HepG2 (cell line): ENCODE data around the gene MSRB2. TPM values are rescaled to one million over a fixed set of nuclear protein-coding genes. Genes with fewer than 3 reads are reported as not detected.

Experiments used
- ARNT2 ChIP-seq: sonication (generic); formaldehyde crosslinking; IDR thresholded peaks from 2 replicates; pipeline ENCODE4 v1.8.0; 2022; ENCODE audit warnings: mild to moderate bottlenecking, low read depth, missing genetic modification reagents, moderate library complexity
- ARNTL ChIP-seq: sonication (generic); formaldehyde crosslinking; IDR thresholded peaks from 2 replicates; pipeline ENCODE4 v1.4.0; 2020; ENCODE audit warnings: mild to moderate bottlenecking, missing genetic modification reagents
- HES4 ChIP-seq: sonication (generic); formaldehyde crosslinking; IDR thresholded peaks from 2 replicates; pipeline ENCODE4 v1.9.0; 2021; ENCODE audit warnings: mild to moderate bottlenecking, missing genetic modification reagents, borderline replicate concordance
- HNRNPLL ChIP-seq: fragments of 200-400 bp; formaldehyde crosslinking; IDR thresholded peaks from 2 replicates; pipeline ENCODE4 v1.6.1; 2017; ENCODE audit warnings: mild to moderate bottlenecking, low read depth, low read length; ENCODE audit not compliant: poor library complexity, severe bottlenecking
- KAT8 ChIP-seq: IDR thresholded peaks from 2 replicates; pipeline ENCODE4 v1.6.1; 2016; ENCODE audit warnings: missing genetic modification reagents, missing compliant biosample characterization
- KLF13 ChIP-seq: sonication (generic); formaldehyde crosslinking; IDR thresholded peaks from 2 replicates; pipeline ENCODE4 v1.4.0; 2020; ENCODE audit warnings: mild to moderate bottlenecking, missing genetic modification reagents
- NCOA5 ChIP-seq: sonication (generic); formaldehyde crosslinking; IDR thresholded peaks from 2 replicates; pipeline ENCODE4 v1.4.0; 2020; ENCODE audit warnings: missing genetic modification reagents
- RELA ChIP-seq: sonication (generic); formaldehyde crosslinking; IDR thresholded peaks from 2 replicates; pipeline ENCODE4 v1.4.0; 2020; ENCODE audit warnings: missing genetic modification reagents
- REPIN1 ChIP-seq: sonication (generic); formaldehyde crosslinking; IDR thresholded peaks from 2 replicates; pipeline ENCODE4 v1.8.0; 2022; ENCODE audit warnings: missing genetic modification reagents, low read depth, mild to moderate bottlenecking, borderline replicate concordance
- STAT5B ChIP-seq: sonication (generic); formaldehyde crosslinking; IDR thresholded peaks from 2 replicates; pipeline ENCODE4 v1.4.0; 2020; ENCODE audit warnings: missing genetic modification reagents
- SUZ12 ChIP-seq: fragments of 150-350 bp; IDR thresholded peaks from 2 replicates; pipeline ENCODE4 v1.6.1; 2014; ENCODE audit warnings: low read depth, low read length
- TBP ChIP-seq: sonication (generic); formaldehyde crosslinking; IDR thresholded peaks from 2 replicates; pipeline ENCODE4 v1.5.0; 2020; ENCODE audit warnings: missing genetic modification reagents
- TMF1 ChIP-seq: sonication (generic); formaldehyde crosslinking; IDR thresholded peaks from 2 replicates; pipeline ENCODE4 v1.8.1; 2022; ENCODE audit warnings: low read depth, missing genetic modification reagents
- YY1 ChIP-seq: IDR thresholded peaks from 2 replicates; pipeline ENCODE4 v1.6.1; 2011; ENCODE audit warnings: low read length, low read depth, moderate library complexity, mild to moderate bottlenecking; ENCODE audit not compliant: insufficient read depth, insufficient replicate concordance
- ZNF282 ChIP-seq: fragments of 450-650 bp; IDR thresholded peaks from 2 replicates; pipeline ENCODE4 v1.6.1; 2018; ENCODE audit not compliant: partially characterized antibody
- ZNF556 ChIP-seq: sonication (generic); formaldehyde crosslinking; IDR thresholded peaks from 2 replicates; pipeline ENCODE4 v1.4.0; 2020; ENCODE audit warnings: mild to moderate bottlenecking, missing genetic modification reagents, borderline replicate concordance
- ZNF605 ChIP-seq: sonication (generic); formaldehyde crosslinking; IDR thresholded peaks from 2 replicates; pipeline ENCODE4 v1.8.0; 2022; ENCODE audit warnings: mild to moderate bottlenecking, missing genetic modification reagents
- ZNF672 ChIP-seq: sonication (generic); formaldehyde crosslinking; IDR thresholded peaks from 2 replicates; pipeline ENCODE4 v1.8.1; 2022; ENCODE audit warnings: missing genetic modification reagents
- polyA plus RNA-seq, 8 experiments: library from polyadenylated mRNA; depleted of rRNA in 3 of 8; stranded (reverse) in 7 of 8; unstranded in 1 of 8; fragments of >200 nt; fragmentation: Illumina TruSeq in 4 of 8; extraction: Trizol in 4 of 8; gene quantifications; 2 replicates each; pipeline versions ENCODE4 v1.2.1 to v1.2.3, GENCODE V29; 2011 to 2016; ENCODE audit warnings: low read depth in 4 of 8, missing spikeins in 1 of 8, mixed read lengths in 1 of 8; ENCODE audit not compliant: insufficient read depth in 1 of 8
- total RNA-seq, 5 experiments: library from RNA; depleted of rRNA; stranded (reverse); fragments of >200 nt; fragmentation: Illumina TruSeq; extraction: Trizol; gene quantifications; 2 replicates each; pipeline ENCODE4 v1.2.3, GENCODE V29; 2016; ENCODE audit warnings: low read depth in 1 of 5
- TF ChIP-seq, protein P1 (sequence below): sonication (generic); formaldehyde crosslinking; IDR thresholded peaks from 2 replicates; pipeline ENCODE4 v1.5.0; 2020; ENCODE audit warnings: mild to moderate bottlenecking, missing genetic modification reagents, borderline replicate concordance
- TF ChIP-seq, protein P2 (sequence below): fragments of 450-650 bp; IDR thresholded peaks from 2 replicates; pipeline ENCODE4 v1.6.1; 2017; ENCODE audit warnings: mild to moderate bottlenecking
- TF ChIP-seq, protein P3 (sequence below): sonication (generic); formaldehyde crosslinking; IDR thresholded peaks from 2 replicates; pipeline ENCODE4 v1.4.0; 2020; ENCODE audit warnings: missing genetic modification reagents
- TF ChIP-seq, protein P4 (sequence below): sonication (generic); formaldehyde crosslinking; IDR thresholded peaks from 2 replicates; pipeline ENCODE4 v1.4.0; 2020; ENCODE audit warnings: missing genetic modification reagents

MSRB2 gene
- total and polyA plus RNA-seq, 2 of the 13 experiments (the other 11 are each of a cell fraction or from before 2014, with no cell fraction given) = 8.3 to 22.1 TPM

DNA sequence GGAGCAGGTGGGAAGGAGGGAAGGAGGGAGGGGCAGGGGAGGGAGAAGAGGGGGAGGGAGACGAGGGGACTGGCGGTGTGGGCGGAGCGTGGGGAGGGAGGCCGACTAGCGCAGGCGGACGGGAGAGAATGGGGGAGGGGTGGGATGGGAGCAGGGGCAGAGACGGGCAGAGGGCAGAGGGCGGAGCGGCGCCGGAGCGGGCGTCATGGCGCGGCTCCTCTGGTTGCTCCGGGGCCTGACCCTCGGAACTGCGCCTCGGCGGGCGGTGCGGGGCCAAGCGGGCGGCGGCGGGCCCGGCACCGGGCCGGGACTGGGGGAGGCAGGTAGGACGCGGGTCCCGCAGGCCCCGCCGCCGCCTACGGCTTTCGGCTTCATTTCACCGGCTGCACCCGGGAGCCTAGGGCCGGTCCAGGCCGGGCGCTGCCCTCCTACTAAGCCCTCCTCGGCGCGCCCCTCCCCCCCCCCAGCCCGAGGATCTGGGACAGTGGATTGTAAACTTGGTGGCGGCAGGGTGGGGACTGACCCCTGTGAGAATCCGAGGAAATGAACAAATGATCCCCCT, at the start of gene MSRB2 (continued):
- TF ChIP-seq, protein P1, sequence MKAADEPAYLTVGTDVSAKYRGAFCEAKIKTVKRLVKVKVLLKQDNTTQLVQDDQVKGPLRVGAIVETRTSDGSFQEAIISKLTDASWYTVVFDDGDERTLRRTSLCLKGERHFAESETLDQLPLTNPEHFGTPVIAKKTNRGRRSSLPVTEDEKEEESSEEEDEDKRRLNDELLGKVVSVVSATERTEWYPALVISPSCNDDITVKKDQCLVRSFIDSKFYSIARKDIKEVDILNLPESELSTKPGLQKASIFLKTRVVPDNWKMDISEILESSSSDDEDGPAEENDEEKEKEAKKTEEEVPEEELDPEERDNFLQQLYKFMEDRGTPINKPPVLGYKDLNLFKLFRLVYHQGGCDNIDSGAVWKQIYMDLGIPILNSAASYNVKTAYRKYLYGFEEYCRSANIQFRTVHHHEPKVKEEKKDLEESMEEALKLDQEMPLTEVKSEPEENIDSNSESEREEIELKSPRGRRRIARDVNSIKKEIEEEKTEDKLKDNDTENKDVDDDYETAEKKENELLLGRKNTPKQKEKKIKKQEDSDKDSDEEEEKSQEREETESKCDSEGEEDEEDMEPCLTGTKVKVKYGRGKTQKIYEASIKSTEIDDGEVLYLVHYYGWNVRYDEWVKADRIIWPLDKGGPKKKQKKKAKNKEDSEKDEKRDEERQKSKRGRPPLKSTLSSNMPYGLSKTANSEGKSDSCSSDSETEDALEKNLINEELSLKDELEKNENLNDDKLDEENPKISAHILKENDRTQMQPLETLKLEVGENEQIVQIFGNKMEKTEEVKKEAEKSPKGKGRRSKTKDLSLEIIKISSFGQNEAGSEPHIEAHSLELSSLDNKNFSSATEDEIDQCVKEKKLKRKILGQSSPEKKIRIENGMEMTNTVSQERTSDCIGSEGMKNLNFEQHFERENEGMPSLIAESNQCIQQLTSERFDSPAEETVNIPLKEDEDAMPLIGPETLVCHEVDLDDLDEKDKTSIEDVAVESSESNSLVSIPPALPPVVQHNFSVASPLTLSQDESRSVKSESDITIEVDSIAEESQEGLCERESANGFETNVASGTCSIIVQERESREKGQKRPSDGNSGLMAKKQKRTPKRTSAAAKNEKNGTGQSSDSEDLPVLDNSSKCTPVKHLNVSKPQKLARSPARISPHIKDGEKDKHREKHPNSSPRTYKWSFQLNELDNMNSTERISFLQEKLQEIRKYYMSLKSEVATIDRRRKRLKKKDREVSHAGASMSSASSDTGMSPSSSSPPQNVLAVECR = peak; percentile 63; the same call in 1 of the 2 replicates
- TF ChIP-seq ARNTL (CRISPR knock-in tag) = no peak
- TF ChIP-seq TMF1 = peak; percentile 32; the same call in 1 of the 2 replicates
- no peak for TF ChIP-seq SUZ12
- TF ChIP-seq HES4 (CRISPR knock-in tag) = 0 out of 2 replicates have a peak, but pooled peaks have one; percentile 63
- no peak for TF ChIP-seq ZNF282
- TF ChIP-seq, protein P2, sequence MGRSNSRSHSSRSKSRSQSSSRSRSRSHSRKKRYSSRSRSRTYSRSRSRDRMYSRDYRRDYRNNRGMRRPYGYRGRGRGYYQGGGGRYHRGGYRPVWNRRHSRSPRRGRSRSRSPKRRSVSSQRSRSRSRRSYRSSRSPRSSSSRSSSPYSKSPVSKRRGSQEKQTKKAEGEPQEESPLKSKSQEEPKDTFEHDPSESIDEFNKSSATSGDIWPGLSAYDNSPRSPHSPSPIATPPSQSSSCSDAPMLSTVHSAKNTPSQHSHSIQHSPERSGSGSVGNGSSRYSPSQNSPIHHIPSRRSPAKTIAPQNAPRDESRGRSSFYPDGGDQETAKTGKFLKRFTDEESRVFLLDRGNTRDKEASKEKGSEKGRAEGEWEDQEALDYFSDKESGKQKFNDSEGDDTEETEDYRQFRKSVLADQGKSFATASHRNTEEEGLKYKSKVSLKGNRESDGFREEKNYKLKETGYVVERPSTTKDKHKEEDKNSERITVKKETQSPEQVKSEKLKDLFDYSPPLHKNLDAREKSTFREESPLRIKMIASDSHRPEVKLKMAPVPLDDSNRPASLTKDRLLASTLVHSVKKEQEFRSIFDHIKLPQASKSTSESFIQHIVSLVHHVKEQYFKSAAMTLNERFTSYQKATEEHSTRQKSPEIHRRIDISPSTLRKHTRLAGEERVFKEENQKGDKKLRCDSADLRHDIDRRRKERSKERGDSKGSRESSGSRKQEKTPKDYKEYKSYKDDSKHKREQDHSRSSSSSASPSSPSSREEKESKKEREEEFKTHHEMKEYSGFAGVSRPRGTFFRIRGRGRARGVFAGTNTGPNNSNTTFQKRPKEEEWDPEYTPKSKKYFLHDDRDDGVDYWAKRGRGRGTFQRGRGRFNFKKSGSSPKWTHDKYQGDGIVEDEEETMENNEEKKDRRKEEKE = no peak
- TF ChIP-seq REPIN1 = no peak
- no peak for TF ChIP-seq KLF13 (CRISPR knock-in tag)
- no peak for TF ChIP-seq STAT5B (CRISPR knock-in tag)
- no peak for TF ChIP-seq ARNT2 (CRISPR knock-in tag)
- no peak for TF ChIP-seq TBP (CRISPR knock-in tag)
- peak; percentile 88 for TF ChIP-seq YY1
- TF ChIP-seq, protein P3, sequence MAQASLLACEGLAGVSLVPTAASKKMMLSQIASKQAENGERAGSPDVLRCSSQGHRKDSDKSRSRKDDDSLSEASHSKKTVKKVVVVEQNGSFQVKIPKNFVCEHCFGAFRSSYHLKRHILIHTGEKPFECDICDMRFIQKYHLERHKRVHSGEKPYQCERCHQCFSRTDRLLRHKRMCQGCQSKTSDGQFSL (CRISPR knock-in tag) = peak; percentile 39; the same call in 1 of the 2 replicates
- peak; percentile 51 for TF ChIP-seq HNRNPLL
- TF ChIP-seq NCOA5 = no peak
- TF ChIP-seq RELA (CRISPR knock-in tag) = no peak
- 0 out of 2 replicates have a peak, but pooled peaks have one; percentile 18 for TF ChIP-seq KAT8
- no peak for TF ChIP-seq ZNF605
- 0 out of 2 replicates have a peak, but pooled peaks have one; percentile 70 for TF ChIP-seq ZNF556
- no peak for TF ChIP-seq ZNF672 (CRISPR knock-in tag)
- TF ChIP-seq, protein P4, sequence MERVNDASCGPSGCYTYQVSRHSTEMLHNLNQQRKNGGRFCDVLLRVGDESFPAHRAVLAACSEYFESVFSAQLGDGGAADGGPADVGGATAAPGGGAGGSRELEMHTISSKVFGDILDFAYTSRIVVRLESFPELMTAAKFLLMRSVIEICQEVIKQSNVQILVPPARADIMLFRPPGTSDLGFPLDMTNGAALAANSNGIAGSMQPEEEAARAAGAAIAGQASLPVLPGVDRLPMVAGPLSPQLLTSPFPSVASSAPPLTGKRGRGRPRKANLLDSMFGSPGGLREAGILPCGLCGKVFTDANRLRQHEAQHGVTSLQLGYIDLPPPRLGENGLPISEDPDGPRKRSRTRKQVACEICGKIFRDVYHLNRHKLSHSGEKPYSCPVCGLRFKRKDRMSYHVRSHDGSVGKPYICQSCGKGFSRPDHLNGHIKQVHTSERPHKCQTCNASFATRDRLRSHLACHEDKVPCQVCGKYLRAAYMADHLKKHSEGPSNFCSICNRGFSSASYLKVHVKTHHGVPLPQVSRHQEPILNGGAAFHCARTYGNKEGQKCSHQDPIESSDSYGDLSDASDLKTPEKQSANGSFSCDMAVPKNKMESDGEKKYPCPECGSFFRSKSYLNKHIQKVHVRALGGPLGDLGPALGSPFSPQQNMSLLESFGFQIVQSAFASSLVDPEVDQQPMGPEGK (CRISPR knock-in tag) = peak; percentile 34; the same call in 1 of the 2 replicates
